Astrocyte (in vitro differentiated cells and primary cell): Measurements from ENCODE around the gene SNAPIN. TPM values are rescaled to one million over a fixed set of nuclear protein-coding genes. Genes with fewer than 3 reads are reported as not detected.

Experiments used
- DNase-seq: peaks from one replicate; pipeline ENCODE4 v3.0.0-alpha.2; 2010; ENCODE audit warnings: low read depth
- FAIRE-seq: peaks from 2 replicates; lab custom pipeline; 2011; peaks lifted over from hg19 to GRCh38; lab: Jason Lieb, UNC
- H2AFZ ChIP-seq: 2 replicates; pipeline ENCODE4 v1.6.0; 2012; ENCODE audit warnings: low read depth, low read length, inconsistent platforms
- H3K27ac ChIP-seq: 2 replicates; pipeline ENCODE4 v1.5.1; 2011; ENCODE audit warnings: low read depth, low read length, inconsistent platforms
- H3K27me3 ChIP-seq: 2 replicates; pipeline ENCODE4 v1.6.0; 2011; ENCODE audit warnings: low read length, inconsistent platforms; ENCODE audit not compliant: insufficient read depth
- H3K36me3 ChIP-seq: 2 replicates; pipeline ENCODE4 v1.5.1; 2011; ENCODE audit warnings: low read length, inconsistent platforms; ENCODE audit not compliant: insufficient read depth
- H3K4me1 ChIP-seq: 2 replicates; pipeline ENCODE4 v1.5.1; 2011; ENCODE audit warnings: low read length, inconsistent platforms; ENCODE audit not compliant: insufficient read depth
- H3K4me2 ChIP-seq: 2 replicates; pipeline ENCODE4 v1.6.0; 2012; ENCODE audit warnings: low read length, inconsistent platforms
- H3K4me3 ChIP-seq: 2 replicates; pipeline ENCODE4 v1.5.1; 2011; ENCODE audit warnings: low read depth, mild to moderate bottlenecking, low read length, inconsistent platforms; ENCODE audit not compliant: insufficient read depth
- H3K79me2 ChIP-seq: 2 replicates; pipeline ENCODE4 v1.6.0; 2012; ENCODE audit warnings: mild to moderate bottlenecking, low read length, inconsistent platforms; ENCODE audit not compliant: insufficient read depth
- H3K9ac ChIP-seq: 2 replicates; pipeline ENCODE4 v1.6.0; 2012; ENCODE audit warnings: mild to moderate bottlenecking, low read length, inconsistent platforms
- H3K9me3 ChIP-seq: 2 replicates; pipeline ENCODE4 v1.5.1; 2012; ENCODE audit warnings: low read depth, mild to moderate bottlenecking, low read length, inconsistent platforms; ENCODE audit not compliant: insufficient read depth
- H4K20me1 ChIP-seq: 2 replicates; pipeline ENCODE4 v1.6.0; 2012; ENCODE audit warnings: low read length, inconsistent platforms; ENCODE audit not compliant: insufficient read depth
- H3K27ac Mint-ChIP-seq: one replicate; pipeline ENCODE4 v1.8.0; 2021; ENCODE audit warnings: mild to moderate bottlenecking, mixed read lengths; ENCODE audit not compliant: unreplicated experiment
- H3K27me3 Mint-ChIP-seq: one replicate; pipeline ENCODE4 v1.8.0; 2021; ENCODE audit warnings: low read depth, mixed read lengths; ENCODE audit not compliant: unreplicated experiment
- H3K36me3 Mint-ChIP-seq: one replicate; pipeline ENCODE4 v1.8.0; 2021; ENCODE audit warnings: low read depth, mixed read lengths; ENCODE audit not compliant: unreplicated experiment
- H3K4me1 Mint-ChIP-seq: one replicate; pipeline ENCODE4 v1.8.0; 2021; ENCODE audit warnings: low read depth, mixed read lengths; ENCODE audit not compliant: unreplicated experiment
- H3K4me3 Mint-ChIP-seq: one replicate; pipeline ENCODE4 v1.8.0; 2021; ENCODE audit warnings: mild to moderate bottlenecking, moderate library complexity, mixed read lengths; ENCODE audit not compliant: unreplicated experiment
- H3K9me3 Mint-ChIP-seq: one replicate; pipeline ENCODE4 v1.8.0; 2021; ENCODE audit warnings: mild to moderate bottlenecking, mixed read lengths; ENCODE audit not compliant: unreplicated experiment
- EZH2 ChIP-seq: IDR thresholded peaks from 2 replicates; pipeline ENCODE4 v1.6.1; 2012; ENCODE audit warnings: mild to moderate bottlenecking, low read length, inconsistent platforms; ENCODE audit not compliant: insufficient read depth
- total RNA-seq: library from RNA; stranded (reverse); gene quantifications from 2 replicates; pipeline ENCODE4 v1.2.1, GENCODE V29; 2021
- TF ChIP-seq, protein P1 (sequence below): IDR thresholded peaks from 2 replicates; pipeline ENCODE4 v1.5.1; 2011; ENCODE audit warnings: low read depth, mild to moderate bottlenecking, inconsistent platforms, low read length, moderate library complexity; ENCODE audit not compliant: insufficient read depth

Gene SNAPIN
- total RNA-seq, 1 donor from 2014 or later, result 31.3 TPM

GRCh38 chr1:153683854-153684253 is 25.4 kb downstream of the SNAPIN start:
- H3K4me3 Mint-ChIP-seq, result no peak overlapping the region
- H3K9me3 Mint-ChIP-seq, result peaks cover 2% of the 10 kb centered on the region
- H2AFZ ChIP-seq, result no peak overlapping the region
- no peaks in the 10 kb centered on the region for H3K36me3 Mint-ChIP-seq
- H3K27me3 Mint-ChIP-seq, result peaks cover 47% of the 10 kb centered on the region
- H3K9ac ChIP-seq, result no peak overlapping the region
- H3K4me1 Mint-ChIP-seq, result peaks cover 11% of the 10 kb centered on the region
- no peak overlapping the region for H3K27ac Mint-ChIP-seq
- FAIRE-seq (no peak), DNase-seq (no peak)
- no peaks in the 10 kb centered on the region for H3K9me3 ChIP-seq
- peaks cover 36% of the 10 kb centered on the region for H3K27me3 ChIP-seq
- peaks cover 7% of the 10 kb centered on the region for H3K4me1 ChIP-seq
- H4K20me1 ChIP-seq, result no peaks in the 10 kb centered on the region
- no peak overlapping the region for H3K4me3 ChIP-seq
- TF ChIP-seq, protein P1, sequence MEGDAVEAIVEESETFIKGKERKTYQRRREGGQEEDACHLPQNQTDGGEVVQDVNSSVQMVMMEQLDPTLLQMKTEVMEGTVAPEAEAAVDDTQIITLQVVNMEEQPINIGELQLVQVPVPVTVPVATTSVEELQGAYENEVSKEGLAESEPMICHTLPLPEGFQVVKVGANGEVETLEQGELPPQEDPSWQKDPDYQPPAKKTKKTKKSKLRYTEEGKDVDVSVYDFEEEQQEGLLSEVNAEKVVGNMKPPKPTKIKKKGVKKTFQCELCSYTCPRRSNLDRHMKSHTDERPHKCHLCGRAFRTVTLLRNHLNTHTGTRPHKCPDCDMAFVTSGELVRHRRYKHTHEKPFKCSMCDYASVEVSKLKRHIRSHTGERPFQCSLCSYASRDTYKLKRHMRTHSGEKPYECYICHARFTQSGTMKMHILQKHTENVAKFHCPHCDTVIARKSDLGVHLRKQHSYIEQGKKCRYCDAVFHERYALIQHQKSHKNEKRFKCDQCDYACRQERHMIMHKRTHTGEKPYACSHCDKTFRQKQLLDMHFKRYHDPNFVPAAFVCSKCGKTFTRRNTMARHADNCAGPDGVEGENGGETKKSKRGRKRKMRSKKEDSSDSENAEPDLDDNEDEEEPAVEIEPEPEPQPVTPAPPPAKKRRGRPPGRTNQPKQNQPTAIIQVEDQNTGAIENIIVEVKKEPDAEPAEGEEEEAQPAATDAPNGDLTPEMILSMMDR, result no peak
- TF ChIP-seq EZH2, result no peak
- no peak overlapping the region for H3K27ac ChIP-seq
- no peaks in the 10 kb centered on the region for H3K79me2 ChIP-seq
- H3K4me2 ChIP-seq, result no peak overlapping the region
- no peaks in the 10 kb centered on the region for H3K36me3 ChIP-seq

DNA sequence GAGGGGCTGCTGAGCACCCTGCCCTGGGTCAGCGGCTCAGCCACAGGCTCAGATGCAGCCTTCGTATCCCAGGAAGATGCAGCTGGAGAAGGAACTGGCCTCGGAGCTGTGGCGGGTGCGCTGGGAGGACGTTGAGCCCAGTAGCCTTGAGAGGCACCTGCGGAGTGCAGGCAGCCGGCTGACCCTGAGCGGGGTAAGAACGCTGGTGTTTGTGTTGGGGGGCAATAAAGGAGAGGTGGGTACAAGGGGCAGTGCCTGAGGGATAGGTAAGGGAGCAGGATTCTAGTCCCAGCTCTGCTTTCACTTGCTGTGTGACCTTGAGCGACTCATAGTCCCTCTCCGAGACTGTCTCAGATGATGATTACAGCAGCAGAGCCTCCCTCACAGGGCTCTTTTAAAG is 26.4 kb downstream of the SNAPIN start:
- H4K20me1 ChIP-seq, result no peaks in the 10 kb centered on the region
- Mint-ChIP-seq H3K36me3 (no peaks in the 10 kb centered on the region), H3K4me1 (peaks cover 11% of the 10 kb centered on the region), H3K9me3 (peaks cover 2% of the 10 kb centered on the region), H3K27ac (no peak overlapping the region), H3K27me3 (peaks cover 43% of the 10 kb centered on the region), H3K4me3 (no peak overlapping the region)
- no peaks in the 10 kb centered on the region for H3K36me3 ChIP-seq
- no peak overlapping the region for H3K27ac ChIP-seq
- H3K79me2 ChIP-seq, result no peaks in the 10 kb centered on the region
- TF ChIP-seq, protein P1, result no peak
- TF ChIP-seq EZH2, result no peak
- no peak overlapping the region for H2AFZ ChIP-seq
- H3K4me1 ChIP-seq, result no peaks in the 10 kb centered on the region
- H3K4me3 ChIP-seq, result no peak overlapping the region
- H3K4me2 ChIP-seq, result no peak overlapping the region
- H3K9me3 ChIP-seq, result no peaks in the 10 kb centered on the region
- no peak for FAIRE-seq
- no peak overlapping the region for H3K9ac ChIP-seq
- H3K27me3 ChIP-seq, result peaks cover 26% of the 10 kb centered on the region
- DNase-seq, result no peak

GRCh38 chr1:153685544-153686340 is 27.2 kb downstream of the SNAPIN start:
- H4K20me1 ChIP-seq, result no peaks in the 10 kb centered on the region
- Mint-ChIP-seq H3K4me3 (no peak overlapping the region), H3K9me3 (peaks cover 2% of the 10 kb centered on the region), H3K27ac (no peak overlapping the region), H3K4me1 (peaks cover 11% of the 10 kb centered on the region), H3K36me3 (no peaks in the 10 kb centered on the region), H3K27me3 (peaks cover 41% of the 10 kb centered on the region)
- H3K27me3 ChIP-seq, result peaks cover 20% of the 10 kb centered on the region
- no peak for FAIRE-seq
- no peaks in the 10 kb centered on the region for H3K79me2 ChIP-seq
- no peak for DNase-seq
- no peaks in the 10 kb centered on the region for H3K9me3 ChIP-seq
- no peaks in the 10 kb centered on the region for H3K4me1 ChIP-seq
- no peak for TF ChIP-seq EZH2
- TF ChIP-seq, protein P1, result no peak
- H3K27ac ChIP-seq, result no peak overlapping the region
- no peak overlapping the region for H3K4me3 ChIP-seq
- H2AFZ ChIP-seq, result no peak overlapping the region
- H3K9ac ChIP-seq, result no peak overlapping the region
- no peaks in the 10 kb centered on the region for H3K36me3 ChIP-seq
- H3K4me2 ChIP-seq, result no peak overlapping the region
